Stomach (tissue), 9 donors: ENCODE results near the gene NT5DC3. TPM values are rescaled to one million over a fixed set of nuclear protein-coding genes. Genes with fewer than 3 reads are reported as not detected.

ENCODE experiments used
- DNase-seq, 2 donors: peaks; one replicate each; pipeline versions ENCODE4 v3.0.0 to v3.0.0-alpha.2; 2013 to 2019
- H3K27ac ChIP-seq, 5 donors: fragments of 200-600 bp in 4 of 5; sonication (generic) in 4 of 5; one replicate each; pipeline ENCODE4 v1.5.1; 2013 to 2019; ENCODE audit warnings: mild to moderate bottlenecking in 1 of 5, moderate library complexity in 1 of 5
- H3K27me3 ChIP-seq, 3 donors: fragments of 200-600 bp; sonication (generic); one replicate each; pipeline ENCODE4 v1.5.1; 2017 to 2019; ENCODE audit warnings: mixed run types in 1 of 3
- H3K36me3 ChIP-seq, 4 donors: fragments of 200-600 bp; sonication (generic); 1 replicate in 3 of 4; 2 replicates in 1 of 4; pipeline ENCODE4 v1.5.1; 2016 to 2019
- H3K4me1 ChIP-seq, 4 donors: fragments of 200-600 bp; sonication (generic); one replicate each; pipeline ENCODE4 v1.5.1; 2016 to 2019
- H3K4me3 ChIP-seq, 4 donors: fragments of 200-600 bp; sonication (generic) in 3 of 4; one replicate each; pipeline ENCODE4 v1.5.1; 2016 to 2019; ENCODE audit warnings: mild to moderate bottlenecking in 1 of 4
- H3K9me3 ChIP-seq, 4 donors: fragments of 200-600 bp; sonication (generic); one replicate each; pipeline ENCODE4 v1.5.1; 2016 to 2019
- EP300 ChIP-seq: sonication (generic); formaldehyde crosslinking; IDR thresholded peaks from one replicate; pipeline ENCODE4 v1.6.1; 2017; ENCODE audit warnings: antibody characterized with exemption
- POLR2A ChIP-seq, 4 donors: fragments of 450-650 bp; IDR thresholded peaks; one replicate each; pipeline ENCODE4 v1.6.1; 2016; ENCODE audit warnings: antibody characterized with exemption in 4 of 4, control low read depth in 2 of 4, mild to moderate bottlenecking in 1 of 4, moderate library complexity in 1 of 4
- POLR2AphosphoS5 ChIP-seq, 3 donors: sonication (generic); formaldehyde crosslinking; IDR thresholded peaks; one replicate each; pipeline ENCODE4 v1.6.1; 2016; ENCODE audit warnings: antibody characterized with exemption in 3 of 3
- whole genome bisulfite sequencing, 5 donors: extraction: QIAGEN DNeasy Blood & Tissue Kit in 3 of 5; methylation state at CpG; one replicate each; pipeline versions ENCODE4 v1.1.5 to v1.1.7; 2013 to 2018; 5-methylcytosine and 5-hydroxymethylcytosine counted together
- intact Hi-C: fragments of 100-400 bp; cut with DNase I; formaldehyde crosslinking; loops from one replicate; pipeline ENCODE4 v1.15.1; 2023; ENCODE audit warnings: low total_unique reads
- polyA plus RNA-seq, 3 donors: library from polyadenylated mRNA; stranded (reverse); fragments of 200-250 nt; gene quantifications; one replicate each; pipeline ENCODE4 v1.2.3, GENCODE V29; 2013
- total RNA-seq, 5 donors: library from RNA; depleted of rRNA; stranded (reverse); fragments of >200 nt; gene quantifications; one replicate each; pipeline versions ENCODE4 v1.1.0 to v1.2.3, GENCODE V29; 2014 to 2016
- TF ChIP-seq, protein P1 (sequence below), 7 experiments: fragments of 450-650 bp in 4 of 7; fragments of 200-600 bp in 3 of 7; sonication (generic) in 3 of 7; IDR thresholded peaks; one replicate each; pipeline ENCODE4 v1.5.1; 2016 to 2019; ENCODE audit warnings: antibody characterized with exemption in 7 of 7, control low read depth in 2 of 7, mild to moderate bottlenecking in 1 of 7
- donor health status: healthy with polysubstance abuse.
- donor health status: Bipolar disorder and iron deficiency.
- donor health status: healthy.

Gene NT5DC3
- total and polyA plus RNA-seq, 8 donors, result 0.76 to 42.9 (median 8.7) TPM

DNA sequence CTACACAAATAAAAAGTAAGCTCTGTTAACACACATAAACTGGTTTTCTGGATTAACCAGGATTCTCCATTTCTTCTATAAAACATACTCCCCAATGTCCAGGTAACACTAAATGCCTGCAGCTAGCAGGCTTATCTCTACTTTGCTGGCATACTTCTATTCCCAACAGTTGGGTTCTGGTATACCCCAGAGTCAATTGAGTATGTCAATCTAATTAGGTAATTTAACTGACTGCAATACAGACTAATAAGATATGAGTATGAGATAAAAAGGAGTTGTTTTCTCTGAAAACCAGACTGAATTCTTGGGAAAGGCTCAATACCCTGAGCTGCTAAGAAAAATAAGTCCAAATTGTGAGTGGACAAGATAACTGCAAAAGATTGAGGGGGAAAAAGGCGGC is 9.4 kb upstream of the NT5DC3 start:
- WGBS, 5 donors, result 93 to 100% (median 100%) methylated on average over 1 of the region's 1 CpG
- DNase-seq, result no peak
- H3K27ac ChIP-seq, result no peak overlapping the region
- H3K4me1 ChIP-seq, result peaks cover 0 to 5% (median 2%) of the 10 kb centered on the region in 4 donors
- TF ChIP-seq, protein P1, sequence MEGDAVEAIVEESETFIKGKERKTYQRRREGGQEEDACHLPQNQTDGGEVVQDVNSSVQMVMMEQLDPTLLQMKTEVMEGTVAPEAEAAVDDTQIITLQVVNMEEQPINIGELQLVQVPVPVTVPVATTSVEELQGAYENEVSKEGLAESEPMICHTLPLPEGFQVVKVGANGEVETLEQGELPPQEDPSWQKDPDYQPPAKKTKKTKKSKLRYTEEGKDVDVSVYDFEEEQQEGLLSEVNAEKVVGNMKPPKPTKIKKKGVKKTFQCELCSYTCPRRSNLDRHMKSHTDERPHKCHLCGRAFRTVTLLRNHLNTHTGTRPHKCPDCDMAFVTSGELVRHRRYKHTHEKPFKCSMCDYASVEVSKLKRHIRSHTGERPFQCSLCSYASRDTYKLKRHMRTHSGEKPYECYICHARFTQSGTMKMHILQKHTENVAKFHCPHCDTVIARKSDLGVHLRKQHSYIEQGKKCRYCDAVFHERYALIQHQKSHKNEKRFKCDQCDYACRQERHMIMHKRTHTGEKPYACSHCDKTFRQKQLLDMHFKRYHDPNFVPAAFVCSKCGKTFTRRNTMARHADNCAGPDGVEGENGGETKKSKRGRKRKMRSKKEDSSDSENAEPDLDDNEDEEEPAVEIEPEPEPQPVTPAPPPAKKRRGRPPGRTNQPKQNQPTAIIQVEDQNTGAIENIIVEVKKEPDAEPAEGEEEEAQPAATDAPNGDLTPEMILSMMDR (IDR thresholded peaks at IDR 0.05), result no peak
- no peak for TF ChIP-seq POLR2A (IDR thresholded peaks at IDR 0.05)
- TF ChIP-seq EP300, result no peak
- no peak for TF ChIP-seq POLR2AphosphoS5 (IDR thresholded peaks at IDR 0.05)
- H3K9me3 ChIP-seq, result no peaks in the 10 kb centered on the region
- no peaks in the 10 kb centered on the region for H3K27me3 ChIP-seq
- intact Hi-C loops, result no loop called here
- H3K36me3 ChIP-seq, result no peaks in the 10 kb centered on the region
- H3K4me3 ChIP-seq, result no peak overlapping the region

GRCh38 chr12:103848917-103849491 is 8.0 kb upstream of the NT5DC3 start:
- H3K4me1 ChIP-seq, result peaks cover 0 to 4% (median 0%) of the 10 kb centered on the region in 4 donors
- DNase-seq, result peak in 1 of 2 donors; percentile 72
- intact Hi-C loops, result no loop called here

GRCh38 chr12:103848143-103848542 is 7.1 kb upstream of the NT5DC3 start:
- Histone ChIP-seq H3K27ac (peak overlapping the region in 1 of 5 donors; percentile 30), H3K27me3 (no peaks in the 10 kb centered on the region), H3K4me3 (no peak overlapping the region), H3K36me3 (no peaks in the 10 kb centered on the region), H3K4me1 (peaks cover 0 to 4% (median 0%) of the 10 kb centered on the region in 4 donors), H3K9me3 (no peaks in the 10 kb centered on the region)
- DNase-seq, result peak in 1 of 2 donors; percentile 54
- WGBS, 5 donors, result 39 to 67% (median 62%) methylated on average over 3 of the region's 3 CpGs
- TF ChIP-seq POLR2A (IDR thresholded peaks at IDR 0.05), result no peak
- TF ChIP-seq, protein P1 (IDR thresholded peaks at IDR 0.05), result no peak
- TF ChIP-seq POLR2AphosphoS5 (IDR thresholded peaks at IDR 0.05), result no peak
- no peak for TF ChIP-seq EP300
- intact Hi-C loops, result no loop called here

More at GRCh38 chr12:103848917-103849491, 8.0 kb upstream of the NT5DC3 start:
- Histone ChIP-seq H3K9me3 (no peaks in the 10 kb centered on the region), H3K4me3 (no peak overlapping the region), H3K27me3 (no peaks in the 10 kb centered on the region), H3K36me3 (no peaks in the 10 kb centered on the region), H3K27ac (peak overlapping the region in 1 of 5 donors; percentile 30)
- no peak for TF ChIP-seq POLR2AphosphoS5 (IDR thresholded peaks at IDR 0.05)
- TF ChIP-seq POLR2A (IDR thresholded peaks at IDR 0.05), result no peak
- TF ChIP-seq, protein P1 (IDR thresholded peaks at IDR 0.05), result no peak
- no peak for TF ChIP-seq EP300
- 77 to 94% (median 86%) methylated on average over 4 of the region's 4 CpGs for WGBS, 5 donors

DNA sequence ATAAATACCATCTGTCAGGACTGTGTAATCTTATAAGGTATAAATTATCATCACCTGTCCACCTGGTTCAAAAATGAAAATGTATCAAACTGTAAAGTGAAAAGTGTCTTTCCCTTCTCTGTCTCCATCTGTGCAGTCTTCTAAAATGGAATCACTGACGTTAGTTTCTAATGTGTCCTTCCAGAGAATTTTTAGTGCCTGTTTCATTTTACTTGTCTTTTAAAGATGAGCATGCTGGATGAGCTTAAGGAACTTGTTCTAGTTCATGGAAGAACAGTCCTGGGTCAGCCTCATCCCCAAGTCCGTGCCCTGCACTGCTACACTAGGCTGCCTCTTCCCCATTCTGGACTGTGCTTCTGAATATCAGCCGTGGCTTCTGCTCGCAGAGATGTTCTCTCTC is 5.4 kb upstream of the NT5DC3 start:
- Histone ChIP-seq H3K27ac (no peak overlapping the region), H3K27me3 (no peaks in the 10 kb centered on the region), H3K36me3 (no peaks in the 10 kb centered on the region), H3K4me3 (no peak overlapping the region), H3K9me3 (no peaks in the 10 kb centered on the region), H3K4me1 (peaks cover 0 to 11% (median 6%) of the 10 kb centered on the region in 4 donors)
- no peak for DNase-seq
- WGBS, 5 donors, result 74 to 94% (median 90%) methylated on average over 4 of the region's 4 CpGs
- intact Hi-C loops, result no loop called here
- TF ChIP-seq, protein P1 (IDR thresholded peaks at IDR 0.05), result no peak
- TF ChIP-seq EP300 (no peak), POLR2AphosphoS5 (IDR thresholded peaks at IDR 0.05) (no peak), POLR2A (IDR thresholded peaks at IDR 0.05) (no peak)
